Smooth muscle cell (in vitro differentiated cells): Measurements from ENCODE around the gene HIC1. TPM values are rescaled to one million over a fixed set of nuclear protein-coding genes. Genes with fewer than 3 reads are reported as not detected.

ENCODE experiments used
- DNase-seq: peaks from one replicate; lab custom pipeline; 2025; ENCODE audit not compliant: unreplicated experiment; lab: John Stamatoyannopoulos, UW
- H2AFZ ChIP-seq: fragments of 200-600 bp; sonication (generic); 2 replicates; pipeline ENCODE4 v1.6.0; 2016; ENCODE audit warnings: antibody characterized with exemption, low read depth, mild to moderate bottlenecking
- H3F3A ChIP-seq: fragments of 200-600 bp; sonication (generic); 2 replicates; pipeline ENCODE4 v1.6.0; 2017; ENCODE audit warnings: antibody characterized with exemption, low read depth
- H3K27ac ChIP-seq: fragments of 200-600 bp; sonication (generic); 2 replicates; pipeline ENCODE4 v1.5.1; 2016; ENCODE audit warnings: low read depth, mild to moderate bottlenecking
- H3K27me3 ChIP-seq: fragments of 200-600 bp; sonication (generic); 2 replicates; pipeline ENCODE4 v1.6.1; 2016; ENCODE audit warnings: low read depth, mild to moderate bottlenecking
- H3K36me3 ChIP-seq: fragments of 200-600 bp; sonication (generic); 2 replicates; pipeline ENCODE4 v1.5.1; 2016; ENCODE audit warnings: low read depth
- H3K4me1 ChIP-seq: fragments of 200-600 bp; sonication (generic); 2 replicates; pipeline ENCODE4 v1.5.1; 2016; ENCODE audit warnings: low read depth
- H3K4me2 ChIP-seq: fragments of 200-600 bp; sonication (generic); 2 replicates; pipeline ENCODE4 v1.6.0; 2016; ENCODE audit warnings: mild to moderate bottlenecking
- H3K4me3 ChIP-seq: fragments of 200-600 bp; sonication (generic); 2 replicates; pipeline ENCODE4 v1.5.1; 2016; ENCODE audit warnings: mild to moderate bottlenecking
- H3K79me2 ChIP-seq: fragments of 200-600 bp; sonication (generic); 2 replicates; pipeline ENCODE4 v1.6.0; 2016; ENCODE audit warnings: low read depth, mild to moderate bottlenecking
- H3K9ac ChIP-seq: fragments of 200-600 bp; sonication (generic); 2 replicates; pipeline ENCODE4 v1.6.0; 2016; ENCODE audit warnings: low read depth
- H3K9me3 ChIP-seq: fragments of 200-600 bp; sonication (generic); replicated peaks from 2 replicates; pipeline ENCODE4 v1.5.1; 2016; ENCODE audit warnings: low read depth
- H4K20me1 ChIP-seq: fragments of 200-600 bp; sonication (generic); 2 replicates; pipeline ENCODE4 v1.6.0; 2016; ENCODE audit warnings: low read depth
- CTCF ChIP-seq: fragments of 200-600 bp; sonication (generic); IDR thresholded peaks from 2 replicates; pipeline ENCODE4 v1.5.1; 2017; ENCODE audit warnings: borderline replicate concordance, mild to moderate bottlenecking, antibody characterized with exemption; ENCODE audit not compliant: insufficient read depth, poor library complexity, severe bottlenecking
- WGBS: methylation state at CpG from one replicate; pipeline ENCODE4 v1.1.7; 2016; ENCODE audit warnings: low lambda C conversion rate; 5-methylcytosine and 5-hydroxymethylcytosine counted together
- polyA plus RNA-seq: library from polyadenylated mRNA; unstranded; fragments of >200 nt; fragmentation: Nextera tagmentation; extraction: Ambion mirVana; gene quantifications from 2 replicates; pipeline ENCODE4 v1.2.1, GENCODE V29; 2016
- total RNA-seq: library from RNA; depleted of rRNA; stranded (reverse); fragments of >200 nt; gene quantifications from 2 replicates; pipeline ENCODE4 v1.2.3, GENCODE V29; 2014

HIC1 gene
- total and polyA plus RNA-seq, 2 experiments from 2014 or later, result 2.9 to 5.2 TPM

- H3K4me1 ChIP-seq, result peaks cover 25% of the 10 kb centered on the region
- no peaks in the 10 kb centered on the region for H3K9me3 ChIP-seq
- WGBS, result 21% methylated on average over 2 of the region's 2 CpGs
- H3K36me3 ChIP-seq, result no peaks in the 10 kb centered on the region
- H3K79me2 ChIP-seq, result no peaks in the 10 kb centered on the region
- peaks cover 19% of the 10 kb centered on the region for H3F3A ChIP-seq
- H3K4me2 ChIP-seq, result peak overlapping the region; percentile 72
- no peak overlapping the region for H3K4me3 ChIP-seq
- H2AFZ ChIP-seq, result no peak overlapping the region
- H3K9ac ChIP-seq, result peak overlapping the region; percentile 21
- no peaks in the 10 kb centered on the region for H4K20me1 ChIP-seq
- no peaks in the 10 kb centered on the region for H3K27me3 ChIP-seq
- DNase-seq, result peak; percentile 16
- H3K27ac ChIP-seq, result peak overlapping the region; percentile 79
- TF ChIP-seq CTCF, result peak; percentile 9
Measured at GRCh38 chr17:2090804-2091534, 36.1 kb downstream of the HIC1 start.

GRCh38 chr17:2092253-2092652 is 37.4 kb downstream of the HIC1 start:
- Histone ChIP-seq H3K4me3 (no peak overlapping the region), H3K36me3 (no peaks in the 10 kb centered on the region), H3K27ac (peak overlapping the region; percentile 79), H3K4me2 (no peak overlapping the region), H4K20me1 (no peaks in the 10 kb centered on the region), H3K9ac (no peak overlapping the region), H3F3A (peaks cover 19% of the 10 kb centered on the region), H3K9me3 (no peaks in the 10 kb centered on the region), H3K27me3 (no peaks in the 10 kb centered on the region), H3K79me2 (no peaks in the 10 kb centered on the region), H3K4me1 (peaks cover 27% of the 10 kb centered on the region), H2AFZ (no peak overlapping the region)
- no peak for TF ChIP-seq CTCF
- DNase-seq, result no peak
- WGBS, result 97% methylated on average over 4 of the region's 4 CpGs

- Histone ChIP-seq H3K27me3 (no peaks in the 10 kb centered on the region), H3K4me1 (peaks cover 27% of the 10 kb centered on the region), H3K9me3 (no peaks in the 10 kb centered on the region), H3K36me3 (no peaks in the 10 kb centered on the region), H4K20me1 (no peaks in the 10 kb centered on the region), H2AFZ (no peak overlapping the region), H3K79me2 (no peaks in the 10 kb centered on the region), H3F3A (peaks cover 19% of the 10 kb centered on the region), H3K9ac (no peak overlapping the region), H3K4me2 (no peak overlapping the region), H3K4me3 (no peak overlapping the region), H3K27ac (no peak overlapping the region)
- 85% methylated on average over 5 of the region's 5 CpGs for WGBS
- TF ChIP-seq CTCF, result no peak
- no peak for DNase-seq
Measured at GRCh38 chr17:2093349-2093748, 38.4 kb downstream of the HIC1 start.
